Activated CD8-positive, alpha-beta memory T cell treated with anti-CD3 and anti-CD28 coated beads, Interleukin-2, amount 50 U/mL, for 24 hours (primary cell): Measurements from ENCODE around the gene FBXO4.
"Not testable (repeated sequence)": the region's sequence is repeated elsewhere in the genome, so short reads cannot be mapped to it uniquely, and the experiment has no call there.

ENCODE experiments used
- DNase-seq: peaks from one replicate; pipeline ENCODE4 v3.0.0-alpha.2; 2020; ENCODE audit errors: extremely low read depth

FBXO4 gene

GRCh38 chr5:41982858-41983257, 57.8 kb downstream of the FBXO4 start:
- DNase-seq, result not testable (repeated sequence)

DNA sequence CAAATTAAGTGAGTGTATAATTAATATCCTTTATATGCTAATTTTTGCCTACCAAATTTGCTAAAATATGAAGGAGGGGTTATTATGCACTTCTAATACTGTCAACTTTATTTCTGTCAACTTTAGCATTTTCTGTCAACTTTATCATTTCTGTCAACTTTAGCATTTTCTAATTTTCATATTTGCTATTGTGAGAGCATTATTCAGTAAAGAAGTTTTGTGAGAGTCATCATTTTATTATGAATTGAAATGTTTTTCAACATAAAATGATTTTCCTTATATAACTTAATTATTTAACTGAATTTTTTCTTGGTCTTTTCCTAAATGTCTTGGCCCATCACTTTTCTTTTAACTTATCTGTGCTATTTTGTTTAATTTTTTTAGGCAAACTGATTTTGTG, 58.2 kb downstream of the FBXO4 start:
- no peak for DNase-seq

DNA sequence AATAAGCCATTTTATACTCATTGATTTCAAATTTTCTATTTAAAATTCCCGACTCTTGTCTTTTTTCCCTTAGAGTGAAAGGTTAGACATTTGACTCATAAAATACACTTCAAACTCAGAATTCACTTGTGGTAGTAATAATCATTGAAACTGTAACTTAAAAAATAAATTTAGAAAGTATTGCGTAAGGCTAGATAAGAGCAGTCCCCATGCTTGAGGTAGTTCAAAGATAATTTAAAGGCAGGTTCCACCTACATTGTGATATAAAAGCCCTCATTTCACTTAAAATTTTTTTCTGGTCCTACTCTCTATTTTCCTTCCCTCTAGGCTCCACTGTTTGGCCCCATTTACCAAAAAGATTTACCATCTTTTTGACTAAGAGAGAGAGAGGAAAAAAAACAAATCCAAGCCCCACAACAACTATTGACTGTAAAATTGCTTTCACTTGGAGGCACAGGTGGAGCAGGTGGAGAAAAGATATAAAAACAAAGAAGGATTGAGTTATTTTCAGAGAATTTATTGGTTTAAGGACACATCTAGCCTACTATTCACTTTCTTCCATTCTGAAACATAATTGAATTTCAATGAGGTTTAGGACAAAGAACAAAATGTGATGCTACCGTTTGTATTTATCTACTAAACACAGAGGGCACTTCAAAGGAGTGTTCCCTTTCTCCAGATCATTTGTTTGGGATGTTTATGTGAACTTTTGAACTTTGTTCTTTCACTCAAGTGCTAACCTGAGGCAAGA, 61.0 kb downstream of the FBXO4 start:
- no peak for DNase-seq
